Keratinocyte (primary cell): Measurements from ENCODE around the gene MPP1. TPM values are rescaled to one million over a fixed set of nuclear protein-coding genes. Genes with fewer than 3 reads are reported as not detected.

Experiments used
- DNase-seq: peaks from one replicate; pipeline ENCODE4 v3.0.0-alpha.2; 2011; ENCODE audit warnings: low read depth, missing footprints, low spot score
- FAIRE-seq: peaks from 2 replicates; lab custom pipeline; 2011; peaks lifted over from hg19 to GRCh38; lab: Jason Lieb, UNC
- H2AFZ ChIP-seq: 2 replicates; pipeline ENCODE4 v1.6.0; 2012; ENCODE audit warnings: low read length, control low read depth, inconsistent platforms; ENCODE audit not compliant: control insufficient read depth
- H3K27ac ChIP-seq: 2 replicates; pipeline ENCODE4 v1.5.1; 2011; ENCODE audit warnings: low read length; ENCODE audit not compliant: control insufficient read depth, insufficient read depth
- H3K27me3 ChIP-seq: 3 replicates; pipeline ENCODE4 v1.6.0; 2011; ENCODE audit warnings: low read length; ENCODE audit not compliant: control insufficient read depth, insufficient read depth; ENCODE audit errors: extremely low read depth
- H3K36me3 ChIP-seq, 2 experiments: 2 replicates in 1 of 2; 3 replicates in 1 of 2; pipeline ENCODE4 v1.5.1; 2011; ENCODE audit warnings: low read length in 2 of 2, mild to moderate bottlenecking in 1 of 2; ENCODE audit not compliant: control insufficient read depth in 2 of 2, insufficient read depth in 2 of 2; ENCODE audit errors: extremely low read depth in 1 of 2
- H3K4me1 ChIP-seq: 3 replicates; pipeline ENCODE4 v1.5.1; 2011; ENCODE audit warnings: low read length; ENCODE audit not compliant: control insufficient read depth, insufficient read depth; ENCODE audit errors: extremely low read depth
- H3K4me2 ChIP-seq: 3 replicates; pipeline ENCODE4 v1.6.0; 2011; ENCODE audit warnings: low read depth, low read length; ENCODE audit not compliant: control insufficient read depth, insufficient read depth; ENCODE audit errors: extremely low read depth
- H3K4me3 ChIP-seq, 3 experiments: fragments of 200-600 bp in 1 of 3; sonication (generic) in 1 of 3; 2 replicates in 2 of 3; 3 replicates in 1 of 3; pipeline ENCODE4 v1.5.1; 2011 to 2016; ENCODE audit warnings: low read length in 3 of 3, mild to moderate bottlenecking in 3 of 3, control low read depth in 2 of 3, inconsistent platforms in 1 of 3, low read depth in 1 of 3, mixed read lengths in 1 of 3, mixed run types in 1 of 3, moderate library complexity in 1 of 3; ENCODE audit not compliant: control insufficient read depth in 2 of 3, insufficient read depth in 2 of 3; ENCODE audit errors: extremely low read depth in 1 of 3
- H3K79me2 ChIP-seq: 2 replicates; pipeline ENCODE4 v1.6.0; 2012; ENCODE audit warnings: low read length; ENCODE audit not compliant: control insufficient read depth, insufficient read depth
- H3K9ac ChIP-seq: 3 replicates; pipeline ENCODE4 v1.6.0; 2011; ENCODE audit warnings: low read length; ENCODE audit not compliant: control insufficient read depth, insufficient read depth; ENCODE audit errors: extremely low read depth
- H3K9me1 ChIP-seq: 3 replicates; pipeline ENCODE4 v1.6.0; 2011; ENCODE audit warnings: low read length; ENCODE audit not compliant: control insufficient read depth, insufficient read depth; ENCODE audit errors: extremely low read depth
- H3K9me3 ChIP-seq: 2 replicates; pipeline ENCODE4 v1.5.1; 2012; ENCODE audit warnings: low read depth, low read length; ENCODE audit not compliant: control insufficient read depth
- H4K20me1 ChIP-seq: 3 replicates; pipeline ENCODE4 v1.6.0; 2011; ENCODE audit warnings: low read length; ENCODE audit not compliant: control insufficient read depth, insufficient read depth; ENCODE audit errors: extremely low read depth
- CTCF ChIP-seq, 3 experiments: IDR thresholded peaks in 1 of 3; conservative IDR thresholded peaks in 1 of 3; optimal IDR thresholded peaks in 1 of 3; 2 replicates in 2 of 3; 3 replicates in 1 of 3; pipeline versions ENCODE3 to v1.5.1; 2011; ENCODE audit warnings: low read length in 3 of 3, mild to moderate bottlenecking in 3 of 3, moderate library complexity in 2 of 3, control low read depth in 1 of 3, inconsistent platforms in 1 of 3; ENCODE audit not compliant: insufficient read depth in 2 of 3; ENCODE audit errors: extremely low read depth in 1 of 3
- EZH2 ChIP-seq: IDR thresholded peaks from one replicate; pipeline ENCODE4 v1.6.1; 2012; ENCODE audit warnings: inconsistent platforms, mild to moderate bottlenecking, low read length, moderate library complexity
- dilution Hi-C: fragments of 300-500 bp; cut with MboI; formaldehyde crosslinking; loops from one replicate; pipeline ENCODE4 v1.7.0; 2020; ENCODE audit warnings: low sequenced_read_pairs; ENCODE audit not compliant: extremely low pct_ligation_motif_present
- polyA plus RNA-seq, 5 experiments: library from polyadenylated mRNA; depleted of rRNA in 3 of 5; stranded (reverse) in 3 of 5; stranded (forward) in 1 of 5; unstranded in 1 of 5; fragments of >200 nt; gene quantifications; 1 replicate in 1 of 5; 2 replicates in 3 of 5; 3 replicates in 1 of 5; pipeline versions ENCODE4 v1.2.1 to v1.2.3, GENCODE V29; 2011 to 2012; ENCODE audit warnings: missing spikeins in 2 of 5, low read depth in 1 of 5, low replicate concordance in 1 of 5
- small RNA-seq, 3 experiments: library from RNA; depleted of rRNA; stranded (forward); fragments of <200 nt; gene quantifications; one replicate each; pipeline ENCODE3, GENCODE V24; 2012; ENCODE audit warnings: low read depth in 3 of 3, low replicate concordance in 1 of 3; ENCODE audit not compliant: insufficient read length in 3 of 3

MPP1 gene
- polyA plus RNA-seq, 1 donor (not counting 4 experiments of a cell fraction or from before 2014, with no cell fraction given), result 4.9 TPM

- no peak overlapping the region for H3K4me3 ChIP-seq
- TF ChIP-seq CTCF (optimal IDR thresholded peaks at IDR 0.05 in 1 of 3, IDR thresholded peaks at IDR 0.05 in 1 of 3, conservative IDR thresholded peaks at IDR 0.05 in 1 of 3; ENCODE audit: extremely low read depth in 1 of 3, insufficient read depth in 2 of 3, low read length in 3 of 3) (no peak), EZH2 (no peak)
- no peak overlapping the region for H3K9ac ChIP-seq
- no peaks in the 10 kb centered on the region for H3K36me3 ChIP-seq
- H3K27ac ChIP-seq, result no peak overlapping the region
- no peaks in the 10 kb centered on the region for H3K79me2 ChIP-seq
- H3K4me1 ChIP-seq, result peaks cover 14% of the 10 kb centered on the region
- no peak for FAIRE-seq
- no peak overlapping the region for H3K4me2 ChIP-seq
- dilution Hi-C loops, result no loop called here
- no peak overlapping the region for H2AFZ ChIP-seq
- H3K27me3 ChIP-seq, result no peaks in the 10 kb centered on the region
- no peaks in the 10 kb centered on the region for H3K9me1 ChIP-seq
- no peak for DNase-seq
- H4K20me1 ChIP-seq, result no peaks in the 10 kb centered on the region
- no peaks in the 10 kb centered on the region for H3K9me3 ChIP-seq
These were observed 74.9 kb downstream of the MPP1 start for GRCh38 chrX:154730253-154730891.

- H3K79me2 ChIP-seq, result no peaks in the 10 kb centered on the region
- H3K9ac ChIP-seq, result no peak overlapping the region
- dilution Hi-C loops, result no loop called here
- no peaks in the 10 kb centered on the region for H3K9me1 ChIP-seq
- H3K4me3 ChIP-seq, result no peak overlapping the region
- H2AFZ ChIP-seq, result no peak overlapping the region
- TF ChIP-seq CTCF (optimal IDR thresholded peaks at IDR 0.05 in 1 of 3, IDR thresholded peaks at IDR 0.05 in 1 of 3, conservative IDR thresholded peaks at IDR 0.05 in 1 of 3; ENCODE audit: extremely low read depth in 1 of 3, insufficient read depth in 2 of 3, low read length in 3 of 3) (no peak), EZH2 (no peak)
- H3K36me3 ChIP-seq, result no peaks in the 10 kb centered on the region
- DNase-seq, result no peak
- H3K4me1 ChIP-seq, result peaks cover 14% of the 10 kb centered on the region
- H3K9me3 ChIP-seq, result no peaks in the 10 kb centered on the region
- no peaks in the 10 kb centered on the region for H3K27me3 ChIP-seq
- no peaks in the 10 kb centered on the region for H4K20me1 ChIP-seq
- no peak for FAIRE-seq
- H3K4me2 ChIP-seq, result no peak overlapping the region
- no peak overlapping the region for H3K27ac ChIP-seq
These were observed 75.8 kb downstream of the MPP1 start for GRCh38 chrX:154729439-154729838.

Small RNA genes within 50 kb of the gene (small RNA-seq; reads per million reads assigned to genes)
- 0 reads per million in 3 experiments for gene SNORA36A

Other genes starting within 250 kb of the MPP1 start
- not detected in 3 replicates for gene CTAG1A, start 220.4 kb downstream of the MPP1 start, polyA plus RNA-seq
- not detected in 3 replicates for gene CTAG1B, start 186.2 kb downstream of the MPP1 start, polyA plus RNA-seq
- gene CTAG2, start 151.9 kb downstream of the MPP1 start, polyA plus RNA-seq, result not detected in 3 replicates
- 0.10 to 0.33 TPM (median 0.18 TPM) in 3 replicates for gene GAB3, start 54.4 kb downstream of the MPP1 start, polyA plus RNA-seq
- 42.3 to 98.6 TPM (median 80.7 TPM) in 3 replicates for gene DKC1, start 42.6 kb downstream of the MPP1 start, polyA plus RNA-seq
- not detected in 3 replicates for gene SMIM9, start 29.2 kb upstream of the MPP1 start, polyA plus RNA-seq
- 1.8 to 3.5 TPM (median 2.8 TPM) in 3 replicates for gene F8A1, start 80.9 kb upstream of the MPP1 start, polyA plus RNA-seq
- 1.0 to 1.5 TPM (median 1.3 TPM) in 3 replicates for gene F8, start 217.2 kb upstream of the MPP1 start, polyA plus RNA-seq
- gene FUNDC2, start 221.4 kb upstream of the MPP1 start, polyA plus RNA-seq, result 83.8 to 98.1 TPM (median 93.9 TPM) in 3 replicates